ENCODE data around the gene ABLIM1.

Gene ABLIM1

GRCh38 chr10:114649217-114649903, 8.7 kb downstream of the ABLIM1 start:
- no peak for DNase-seq
- intact Hi-C loops (cut with DNase I) = no loop called here

GRCh38 chr10:114648368-114648767, 9.7 kb downstream of the ABLIM1 start:
- DNase-seq = no peak
- intact Hi-C loops (cut with DNase I) = no loop called here

GRCh38 chr10:114647545-114648138, 10.4 kb downstream of the ABLIM1 start:
- no peak for DNase-seq
- intact Hi-C loops (cut with DNase I) = no loop called here

- DNase-seq = no peak
- intact Hi-C loops (cut with DNase I) = no loop called here
Measured at GRCh38 chr10:114646426-114646825, 11.6 kb downstream of the ABLIM1 start.

GRCh38 chr10:114645706-114646105, 12.4 kb downstream of the ABLIM1 start:
- intact Hi-C loops (cut with DNase I) = no loop called here
- DNase-seq = no peak

- intact Hi-C loops (cut with DNase I) = no loop called here
- no peak for DNase-seq
Measured at GRCh38 chr10:114643158-114643557, 14.9 kb downstream of the ABLIM1 start.

- no peak for DNase-seq
- intact Hi-C loops (cut with DNase I) = no loop called here
Measured at GRCh38 chr10:114642729-114643128, 15.3 kb downstream of the ABLIM1 start.

GRCh38 chr10:114638821-114639625, 19.1 kb downstream of the ABLIM1 start:
- intact Hi-C loops (cut with DNase I) = no loop called here
- DNase-seq = no peak

GRCh38 chr10:114635797-114636550, 22.1 kb downstream of the ABLIM1 start:
- intact Hi-C loops (cut with DNase I) = no loop called here
- DNase-seq = no peak

- intact Hi-C loops (cut with DNase I) = no loop called here
- no peak for DNase-seq
Measured at GRCh38 chr10:114635101-114635500, 23.0 kb downstream of the ABLIM1 start.

- intact Hi-C loops (cut with DNase I) = no loop called here
- peak in 7 of 10 donors; percentile 20 to 89 (median 54) for DNase-seq
Measured at GRCh38 chr10:114634609-114634979, 23.5 kb downstream of the ABLIM1 start.

- no peak for DNase-seq
- intact Hi-C loops (cut with DNase I) = no loop called here
Measured at GRCh38 chr10:114632869-114633715, 25.0 kb downstream of the ABLIM1 start.

GRCh38 chr10:114631666-114632417, 26.2 kb downstream of the ABLIM1 start:
- intact Hi-C loops (cut with DNase I) = no loop called here
- DNase-seq = peak in 7 of 10 donors; percentile 12 to 85 (median 24)

- intact Hi-C loops (cut with DNase I) = no loop called here
Measured at GRCh38 chr10:114631090-114631665, 26.9 kb downstream of the ABLIM1 start.

GRCh38 chr10:114629824-114630730, 28.0 kb downstream of the ABLIM1 start:
- intact Hi-C loops (cut with DNase I) = no loop called here
- DNase-seq = no peak

More at GRCh38 chr10:114631090-114631665, 26.9 kb downstream of the ABLIM1 start:
- no peak for DNase-seq

GRCh38 chr10:114629083-114629823, 28.8 kb downstream of the ABLIM1 start:
- DNase-seq = no peak
- intact Hi-C loops (cut with DNase I) = no loop called here

GRCh38 chr10:114628106-114628505, 30.0 kb downstream of the ABLIM1 start:
- no peak for DNase-seq
- intact Hi-C loops (cut with DNase I) = no loop called here
